ENCODE results near the gene LGR4.

GRCh38 chr11:27466363-27466762 is 6.2 kb downstream of the LGR4 start:
- TF ChIP-seq CTCF (IDR thresholded peaks at IDR 0.05), result no peak
- TF ChIP-seq EP300 (IDR thresholded peaks at IDR 0.05), result no peak

All from tibial nerve (tissue), 4 donors.